Upper lobe of left lung (tissue), 4 donors: Measurements from ENCODE around the gene CLPTM1L.

ENCODE experiments used
- EP300 ChIP-seq, 4 donors: sonication (generic); formaldehyde crosslinking; IDR thresholded peaks; one replicate each; pipeline ENCODE4 v1.5.1; 2017; ENCODE audit warnings: antibody characterized with exemption in 4 of 4, control low read depth in 2 of 4
- POLR2A ChIP-seq, 4 donors: fragments of 450-650 bp; IDR thresholded peaks; one replicate each; pipeline ENCODE4 v1.5.1; 2016 to 2017; ENCODE audit warnings: antibody characterized with exemption in 4 of 4, mild to moderate bottlenecking in 2 of 4
- POLR2AphosphoS5 ChIP-seq, 2 donors: sonication (generic); formaldehyde crosslinking; IDR thresholded peaks; one replicate each; pipeline ENCODE4 v1.5.1; 2017; ENCODE audit warnings: antibody characterized with exemption in 2 of 2

DNA sequence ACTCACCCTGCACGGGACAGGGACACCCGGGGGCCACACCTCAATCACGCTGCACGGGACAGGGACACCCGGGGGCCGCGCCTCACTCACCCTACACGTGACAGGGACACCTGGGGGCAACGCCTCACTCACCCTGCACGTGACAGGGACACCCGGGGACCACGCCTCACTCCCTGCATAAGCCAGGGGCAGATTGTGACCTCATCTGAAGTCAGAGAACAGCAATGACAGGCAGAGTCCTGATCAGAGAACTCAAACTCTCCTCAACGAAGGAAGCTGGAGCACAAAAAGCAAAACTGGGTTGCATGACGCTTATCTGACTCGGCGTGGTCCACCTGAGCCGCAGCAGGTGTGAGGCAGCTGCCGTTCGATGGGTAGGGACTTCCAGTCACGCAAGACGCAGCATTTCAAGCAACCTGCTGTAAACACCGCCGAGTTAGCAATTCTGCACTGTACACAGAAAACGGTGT, 53.3 kb downstream of the CLPTM1L start:
- TF ChIP-seq POLR2AphosphoS5 (IDR thresholded peaks at IDR 0.05) (no peak), POLR2A (IDR thresholded peaks at IDR 0.05) (no peak), EP300 (IDR thresholded peaks at IDR 0.05) (no peak)
